HFFc6 (cell line): ENCODE measurements around the gene TSPAN18. TPM values are rescaled to one million over a fixed set of nuclear protein-coding genes. Genes with fewer than 3 reads are reported as not detected.

ENCODE experiments used
- DNase-seq: peaks from one replicate; pipeline ENCODE4 v3.0.0-alpha.2; 2018
- H3K27ac Mint-ChIP-seq: 2 replicates; pipeline ENCODE4 v1.8.0; 2020; ENCODE audit warnings: mild to moderate bottlenecking, mixed read lengths
- H3K27me3 Mint-ChIP-seq: 2 replicates; pipeline ENCODE4 v1.8.0; 2021; ENCODE audit warnings: mild to moderate bottlenecking, moderate library complexity, mixed read lengths; ENCODE audit not compliant: insufficient read depth
- H3K36me3 Mint-ChIP-seq: 2 replicates; pipeline ENCODE4 v1.8.0; 2021; ENCODE audit warnings: low read depth, mixed read lengths
- H3K4me1 Mint-ChIP-seq: 2 replicates; pipeline ENCODE4 v1.8.0; 2020; ENCODE audit warnings: low read depth, mixed read lengths
- H3K4me3 Mint-ChIP-seq: 2 replicates; pipeline ENCODE4 v1.8.0; 2020; ENCODE audit warnings: mild to moderate bottlenecking, moderate library complexity, mixed read lengths
- H3K9me3 Mint-ChIP-seq: 2 replicates; pipeline ENCODE4 v1.8.0; 2020; ENCODE audit warnings: mild to moderate bottlenecking, mixed read lengths
- CTCF ChIP-seq: fragments of 200-600 bp; sonication (generic); IDR thresholded peaks from 2 replicates; pipeline ENCODE4 v1.5.0; 2021; ENCODE audit warnings: antibody characterized with exemption, mild to moderate bottlenecking
- total RNA-seq, 6 experiments: library from RNA; stranded (reverse); fragmentation: NEBNext Ultra II Directional; extraction: Animal tissue kit (Norgen Biotek cat#: 25700); gene quantifications; 2 replicates in 1 of 6; 3 replicates in 5 of 6; pipeline ENCODE4 v1.2.3, GENCODE V29; 2021

TSPAN18 gene
- total RNA-seq, 6 experiments from 2014 or later = 0.09 TPM; not detected in 5

GRCh38 chr11:44825058-44825785, 98.5 kb downstream of the TSPAN18 start:
- DNase-seq = no peak
- no peak overlapping the region for H3K4me3 Mint-ChIP-seq
- no peaks in the 10 kb centered on the region for H3K4me1 Mint-ChIP-seq
- H3K9me3 Mint-ChIP-seq = no peaks in the 10 kb centered on the region
- no peak overlapping the region for H3K27ac Mint-ChIP-seq
- H3K36me3 Mint-ChIP-seq = no peaks in the 10 kb centered on the region
- no peak for TF ChIP-seq CTCF
- H3K27me3 Mint-ChIP-seq = peaks cover 50% of the 10 kb centered on the region

- no peak overlapping the region for H3K27ac Mint-ChIP-seq
- TF ChIP-seq CTCF = no peak
- H3K36me3 Mint-ChIP-seq = no peaks in the 10 kb centered on the region
- H3K27me3 Mint-ChIP-seq = peaks cover 50% of the 10 kb centered on the region
- no peak overlapping the region for H3K4me3 Mint-ChIP-seq
- no peak for DNase-seq
- H3K4me1 Mint-ChIP-seq = no peaks in the 10 kb centered on the region
- H3K9me3 Mint-ChIP-seq = no peaks in the 10 kb centered on the region
Measured at GRCh38 chr11:44826922-44827643, 100.3 kb downstream of the TSPAN18 start.

GRCh38 chr11:44828296-44828695, 101.5 kb downstream of the TSPAN18 start:
- H3K36me3 Mint-ChIP-seq = no peaks in the 10 kb centered on the region
- H3K4me3 Mint-ChIP-seq = no peak overlapping the region
- H3K9me3 Mint-ChIP-seq = no peaks in the 10 kb centered on the region

GRCh38 chr11:44829838-44830237, 103.1 kb downstream of the TSPAN18 start:
- DNase-seq = no peak
- H3K27ac Mint-ChIP-seq = no peak overlapping the region
- H3K36me3 Mint-ChIP-seq = no peaks in the 10 kb centered on the region
- no peak overlapping the region for H3K4me3 Mint-ChIP-seq
- no peaks in the 10 kb centered on the region for H3K4me1 Mint-ChIP-seq
- H3K9me3 Mint-ChIP-seq = no peaks in the 10 kb centered on the region
- H3K27me3 Mint-ChIP-seq = peaks cover 68% of the 10 kb centered on the region
- no peak for TF ChIP-seq CTCF

More at GRCh38 chr11:44828296-44828695, 101.5 kb downstream of the TSPAN18 start:
- DNase-seq = no peak
- peaks cover 60% of the 10 kb centered on the region for H3K27me3 Mint-ChIP-seq
- H3K27ac Mint-ChIP-seq = no peak overlapping the region
- no peak for TF ChIP-seq CTCF
- H3K4me1 Mint-ChIP-seq = no peaks in the 10 kb centered on the region

GRCh38 chr11:44831605-44832394, 105.0 kb downstream of the TSPAN18 start:
- TF ChIP-seq CTCF = no peak
- no peaks in the 10 kb centered on the region for H3K36me3 Mint-ChIP-seq
- H3K4me3 Mint-ChIP-seq = no peak overlapping the region
- peaks cover 66% of the 10 kb centered on the region for H3K27me3 Mint-ChIP-seq
- no peak for DNase-seq
- no peak overlapping the region for H3K27ac Mint-ChIP-seq
- no peaks in the 10 kb centered on the region for H3K9me3 Mint-ChIP-seq
- H3K4me1 Mint-ChIP-seq = peaks cover under 1% of the 10 kb centered on the region
